Measurements from ENCODE around the gene MYO16.
A peak's percentile ranks its signal among the peaks of the same experiment; 100 is the strongest.

MYO16 gene

GRCh38 chr13:108629181-108629752 lies at the start of gene MYO16:
TSS of gene MYO16 (plus strand) at chr13:108629611. CDS start at chr13:108629845, 234 bp downstream.
- DNase-seq: peak in 6 of 51 donors; percentile 1 to 38 (median 3)

- DNase-seq: no peak
These were observed 42.6 kb upstream of the MYO16 start for GRCh38 chr13:108586826-108587225.

GRCh38 chr13:108588516-108588915 lies 40.9 kb upstream of the MYO16 start:
- DNase-seq: no peak

GRCh38 chr13:108594153-108594552 lies 35.3 kb upstream of the MYO16 start:
- DNase-seq: no peak

- peak in 12 of 51 donors; percentile 1 to 49 (median 6) for DNase-seq
These were observed 33.8 kb upstream of the MYO16 start for GRCh38 chr13:108595436-108596274.

- DNase-seq: no peak
These were observed 31.5 kb upstream of the MYO16 start for GRCh38 chr13:108597943-108598342.

GRCh38 chr13:108606424-108606823 lies 23.0 kb upstream of the MYO16 start:
- no peak for DNase-seq

GRCh38 chr13:108609353-108609752 lies 20.1 kb upstream of the MYO16 start:
- no peak for DNase-seq

- DNase-seq: no peak
These were observed 18.9 kb upstream of the MYO16 start for GRCh38 chr13:108610507-108610906.

- no peak for DNase-seq
These were observed 14.2 kb upstream of the MYO16 start for GRCh38 chr13:108615241-108615640.

- no peak for DNase-seq
These were observed 11.2 kb upstream of the MYO16 start for GRCh38 chr13:108618233-108618632.

GRCh38 chr13:108621462-108621861 lies 7.9 kb upstream of the MYO16 start:
- no peak for DNase-seq

- no peak for DNase-seq
These were observed 5.3 kb upstream of the MYO16 start for GRCh38 chr13:108624108-108624507.

- DNase-seq: no peak
These were observed 4.4 kb upstream of the MYO16 start for GRCh38 chr13:108624979-108625378.

- DNase-seq: no peak
These were observed 577 bp downstream of the MYO16 start for GRCh38 chr13:108629988-108630387.

- no peak for DNase-seq
These were observed 3.3 kb downstream of the MYO16 start for GRCh38 chr13:108632649-108633167.

GRCh38 chr13:108638901-108639300 lies 9.5 kb downstream of the MYO16 start:
- DNase-seq: no peak

GRCh38 chr13:108643646-108644353 lies 14.4 kb downstream of the MYO16 start:
- DNase-seq: no peak

GRCh38 chr13:108645376-108645775 lies 16.0 kb downstream of the MYO16 start:
- no peak for DNase-seq

GRCh38 chr13:108650271-108650670 lies 20.9 kb downstream of the MYO16 start:
- DNase-seq: no peak

- no peak for DNase-seq
These were observed 27.3 kb downstream of the MYO16 start for GRCh38 chr13:108656742-108657141.

- no peak for DNase-seq
These were observed 28.1 kb downstream of the MYO16 start for GRCh38 chr13:108657519-108657918.

Data from hypothalamus (tissue), 51 donors.